ELF-1 (cell line): Measurements from ENCODE around the gene ALK.

Experiments used
- DNase-seq: peaks from one replicate; pipeline ENCODE4 v3.0.0-alpha.2; 2016; ENCODE audit warnings: low read depth, low spot score

Gene ALK

DNA sequence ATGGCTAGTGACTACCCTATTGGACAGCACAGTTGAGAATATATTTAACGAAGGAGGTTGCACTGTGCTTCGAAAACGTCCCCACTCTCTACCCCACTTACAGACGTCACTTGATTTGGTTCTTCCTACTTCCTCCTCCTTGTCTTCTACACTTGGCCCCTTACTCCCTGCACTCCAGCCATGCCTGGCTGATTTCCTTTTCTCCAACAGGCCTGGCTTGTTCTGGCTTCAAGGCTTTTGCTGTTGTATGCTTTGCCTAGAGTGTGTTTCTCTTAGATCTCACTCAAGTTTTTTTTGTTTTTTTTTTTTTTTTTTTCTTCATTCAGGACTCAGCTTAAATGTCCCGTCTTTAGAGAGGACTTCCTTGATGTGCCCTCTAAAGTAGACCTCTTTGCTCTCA, 469.4 kb downstream of the ALK start:
- DNase-seq = no peak

DNA sequence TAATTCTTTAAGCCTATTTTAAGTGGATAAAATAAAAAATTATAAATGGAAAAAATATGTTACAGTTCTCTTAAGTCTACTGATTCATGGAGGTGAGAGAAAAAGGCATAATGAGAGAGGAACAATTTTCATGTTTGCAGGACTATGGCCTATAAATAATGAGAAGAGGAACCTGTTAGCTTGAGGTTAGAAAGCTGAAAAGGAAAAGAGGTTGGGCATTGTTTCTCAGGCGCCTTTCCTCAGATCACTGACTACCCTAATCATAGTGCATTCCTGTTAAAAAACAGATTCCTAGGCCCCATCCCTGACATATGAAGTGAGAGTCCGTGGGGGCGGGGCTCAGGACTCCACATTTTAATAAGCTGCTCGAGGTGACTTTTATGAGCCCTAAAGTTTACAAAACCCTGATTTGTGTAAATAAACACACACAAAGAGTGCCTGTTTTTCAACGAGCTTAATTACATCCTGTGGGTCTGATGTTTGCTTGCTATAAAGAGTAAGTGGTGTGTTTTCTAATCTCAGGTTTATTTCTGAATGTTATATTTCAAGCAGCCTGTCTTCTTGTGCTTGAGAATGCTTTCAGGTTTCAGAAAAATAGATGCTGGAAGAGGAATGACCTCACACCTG, 470.7 kb downstream of the ALK start:
- no peak for DNase-seq

GRCh38 chr2:29449499-29449898, 471.9 kb downstream of the ALK start:
- no peak for DNase-seq

DNA sequence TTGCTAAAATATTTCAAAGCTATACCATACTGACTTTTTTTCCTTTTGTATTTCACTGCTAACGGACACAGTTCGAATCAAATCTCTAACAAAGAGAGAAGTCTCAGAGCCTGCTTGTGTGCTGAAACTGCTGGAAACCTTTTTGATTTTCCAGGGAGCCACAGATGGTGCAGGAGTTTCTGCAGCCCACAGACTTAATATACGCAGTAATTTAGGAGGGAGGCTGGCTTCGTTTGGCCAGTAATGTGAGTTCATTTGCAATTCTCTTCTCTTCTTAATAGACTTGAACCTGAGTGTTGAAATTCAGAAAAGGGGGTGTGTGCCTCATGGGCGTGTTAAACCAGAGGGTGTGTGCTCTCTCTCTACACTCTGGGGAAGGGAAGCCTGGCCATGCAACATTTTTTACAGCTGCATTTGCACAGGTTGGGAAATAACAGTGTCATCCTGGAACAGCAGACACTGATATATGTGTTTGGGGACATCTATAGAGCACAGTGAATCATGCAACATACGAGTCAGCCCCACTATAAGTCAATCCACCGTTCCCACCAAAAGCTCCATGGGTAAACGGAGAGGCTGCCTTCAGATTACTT, 473.2 kb downstream of the ALK start:
- DNase-seq = no peak

GRCh38 chr2:29447513-29447912, 473.9 kb downstream of the ALK start:
- no peak for DNase-seq

- no peak for DNase-seq
Observed at GRCh38 chr2:29446847-29447246, 474.5 kb downstream of the ALK start.

DNA sequence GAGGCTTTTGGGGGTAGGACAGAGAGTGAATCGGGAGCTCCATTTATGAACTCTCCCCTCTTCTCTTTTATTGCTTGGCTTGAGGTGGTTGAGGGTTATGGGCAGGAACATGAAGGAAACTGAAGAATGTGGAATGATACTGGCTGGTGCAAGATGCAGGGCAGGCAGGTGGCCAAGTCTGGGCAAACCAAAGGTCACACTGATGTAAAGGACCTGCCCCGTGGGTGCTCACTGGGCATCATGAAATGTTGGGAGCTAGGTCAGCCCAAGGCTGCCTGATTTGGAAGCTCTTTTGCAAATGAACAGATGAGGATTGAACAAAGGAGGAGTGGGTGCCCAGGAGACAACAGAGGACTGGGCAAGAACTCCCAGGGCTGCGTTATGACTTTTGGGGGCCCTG, 477.2 kb downstream of the ALK start:
- no peak for DNase-seq

GRCh38 chr2:29443627-29444026, 477.8 kb downstream of the ALK start:
- DNase-seq = peak; percentile 15

DNA sequence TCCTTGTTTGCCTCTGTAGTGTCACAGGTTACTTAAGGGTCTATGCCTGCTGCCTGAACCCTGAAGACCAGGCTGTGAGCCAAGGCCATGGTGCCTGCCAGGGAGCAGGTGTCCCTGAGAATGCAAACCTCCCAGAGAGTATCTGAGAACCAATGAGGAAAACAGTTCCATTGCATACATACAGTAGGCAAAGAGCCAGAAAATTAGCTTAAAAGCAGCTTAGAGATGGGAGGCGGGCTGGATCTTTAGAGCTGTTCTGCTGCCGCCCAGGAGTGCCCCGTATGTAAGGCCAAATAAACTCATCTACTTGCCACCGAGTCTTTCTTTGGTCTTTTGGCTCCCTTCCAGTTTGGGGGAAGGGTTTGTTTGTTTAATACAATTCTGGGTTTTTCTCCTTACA, 478.2 kb downstream of the ALK start:
- no peak for DNase-seq

DNA sequence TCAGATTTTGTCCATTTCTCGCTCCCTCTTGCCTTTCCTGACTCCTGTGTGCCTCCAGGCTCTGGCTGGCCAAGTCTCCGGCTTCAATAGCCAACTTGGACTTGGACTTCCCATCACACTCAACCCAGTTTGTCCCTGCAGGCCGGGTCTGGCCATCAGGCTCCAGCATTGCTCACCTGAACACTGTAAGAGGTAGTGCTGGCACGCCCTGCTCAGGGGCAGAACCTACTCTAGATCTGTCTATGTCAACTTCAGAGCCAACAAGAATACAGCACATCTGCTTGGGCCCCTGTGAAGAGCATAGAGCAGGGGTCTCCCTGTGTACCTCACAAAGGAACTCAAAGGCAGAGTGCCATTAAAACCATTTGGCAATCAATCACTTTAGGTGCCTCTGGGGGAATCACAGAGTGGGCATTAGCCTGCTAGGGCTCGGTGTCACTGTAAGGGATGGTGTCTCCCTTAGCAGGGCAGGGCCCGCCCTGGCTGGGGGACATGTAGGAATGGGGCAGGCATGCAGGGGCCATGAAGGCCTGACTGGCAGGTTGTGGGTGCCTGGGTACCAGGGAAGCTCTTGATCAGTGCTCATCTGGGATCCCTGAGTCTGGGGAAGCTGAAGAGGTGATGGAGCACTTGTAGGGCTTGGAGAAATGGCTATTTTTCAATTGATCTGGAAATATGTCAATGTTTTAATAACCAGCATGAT, 480.3 kb downstream of the ALK start:
- no peak for DNase-seq

DNA sequence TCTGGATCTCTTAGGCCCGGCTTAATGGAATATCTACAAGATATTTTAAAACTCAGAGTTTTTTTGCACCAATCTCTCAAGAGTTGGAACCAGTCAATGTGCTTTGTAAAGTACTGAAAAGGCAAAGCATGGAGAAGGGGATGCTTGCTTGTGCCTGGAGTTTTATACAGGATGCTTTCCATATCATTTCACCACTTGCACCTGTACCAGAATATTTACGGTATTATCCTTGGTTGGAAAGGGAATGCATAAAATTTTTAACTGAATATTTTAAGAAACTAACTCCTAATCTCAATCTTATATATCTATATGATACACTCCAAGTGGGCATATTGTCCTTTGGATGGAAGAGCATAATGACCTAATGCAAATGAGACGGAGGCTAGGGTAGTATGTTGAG, 487.5 kb downstream of the ALK start:
- no peak for DNase-seq

DNA sequence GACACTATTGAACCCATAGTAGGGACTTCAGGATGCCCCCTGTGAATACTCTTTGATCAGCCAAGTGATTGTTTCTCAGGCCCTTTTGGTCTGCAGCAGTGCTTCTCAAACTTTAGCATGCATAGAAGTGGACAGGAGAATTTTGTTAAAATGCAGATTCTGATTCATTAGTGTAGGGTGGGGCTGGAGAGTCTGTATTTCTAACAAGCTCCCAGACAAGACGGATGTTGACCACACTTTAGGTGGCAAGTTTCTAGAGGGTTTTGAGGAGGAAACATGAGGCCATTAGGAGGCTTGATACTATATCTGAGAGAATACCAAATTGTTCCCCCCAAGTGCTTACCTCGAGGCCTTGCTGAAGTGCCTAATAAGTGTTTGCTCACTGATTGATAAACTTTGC, 488.3 kb downstream of the ALK start:
- DNase-seq = no peak

DNA sequence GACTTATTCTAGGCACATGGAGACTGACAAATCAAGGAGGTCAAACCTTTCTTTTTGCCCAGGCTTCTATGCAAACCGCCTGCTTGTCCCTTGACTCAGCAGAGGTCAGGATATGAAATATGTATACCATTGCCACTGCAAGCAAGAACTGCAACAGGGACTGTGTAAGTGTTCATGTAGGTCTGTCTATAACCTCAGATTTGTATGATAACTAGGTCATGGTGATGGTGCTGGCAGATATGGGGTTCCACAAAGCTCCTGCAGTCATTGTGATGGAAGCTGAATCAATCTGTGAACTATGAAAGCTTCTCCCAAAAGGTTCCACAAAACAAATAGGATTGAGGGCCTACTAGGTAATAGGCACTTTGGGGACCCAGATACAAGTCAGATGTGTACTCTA, 489.9 kb downstream of the ALK start:
- DNase-seq = no peak

- no peak for DNase-seq
Observed at GRCh38 chr2:29430382-29431112, 490.8 kb downstream of the ALK start.

- DNase-seq = no peak
Observed at GRCh38 chr2:29426354-29426753, 495.0 kb downstream of the ALK start.

- no peak for DNase-seq
Observed at GRCh38 chr2:29425866-29426265, 495.5 kb downstream of the ALK start.

DNA sequence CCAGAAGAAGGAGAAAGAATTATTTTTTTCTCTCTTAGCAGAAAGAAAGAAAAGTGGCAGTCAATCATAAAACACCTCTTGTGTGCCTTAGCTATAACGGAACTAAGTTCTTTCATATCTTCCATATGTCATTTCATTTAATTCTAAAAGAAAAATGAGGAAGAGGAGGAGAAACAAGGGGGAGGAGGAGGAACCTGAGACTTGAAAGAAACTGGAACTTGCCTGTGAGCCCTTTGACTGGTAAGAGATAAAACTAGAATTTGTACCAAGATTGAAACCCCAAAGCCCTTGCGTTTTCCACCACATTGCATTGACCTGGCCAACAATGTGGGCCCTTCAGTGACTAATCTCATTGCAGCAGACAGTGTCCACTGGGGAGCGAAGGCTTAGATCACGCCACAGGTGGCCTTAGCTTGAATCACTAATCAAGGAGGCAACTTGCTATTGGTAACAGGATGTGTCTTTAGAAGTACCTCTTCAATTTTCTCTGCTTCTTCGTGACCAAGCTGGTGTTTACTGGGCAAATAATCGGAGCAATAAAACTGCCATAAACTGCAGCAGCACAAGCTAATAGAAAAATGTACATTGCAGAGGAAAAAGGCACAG, 498.2 kb downstream of the ALK start:
- DNase-seq = no peak

GRCh38 chr2:29420999-29421782, 500.2 kb downstream of the ALK start:
- no peak for DNase-seq

- DNase-seq = no peak
Observed at GRCh38 chr2:29420464-29420863, 500.9 kb downstream of the ALK start.

DNA sequence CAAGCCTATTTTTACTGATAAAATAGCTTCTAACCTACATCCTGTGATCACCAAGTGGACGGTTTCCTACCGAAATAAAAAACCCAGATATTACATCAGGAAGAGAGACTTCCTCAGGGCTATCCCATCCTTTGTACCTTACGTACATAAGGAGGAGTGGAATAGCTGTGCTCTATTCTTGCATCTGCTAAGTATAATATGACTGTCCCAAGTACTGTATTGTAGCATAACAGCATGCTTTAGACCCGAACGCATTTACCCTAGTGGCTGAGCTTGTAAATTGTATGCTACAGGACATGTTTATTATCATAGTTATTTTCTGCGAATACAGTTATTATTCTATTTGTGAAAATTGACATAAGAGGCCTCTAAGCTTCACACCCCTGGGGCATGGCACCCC, 503.8 kb downstream of the ALK start:
- no peak for DNase-seq

GRCh38 chr2:29412197-29412925, 509.0 kb downstream of the ALK start:
- no peak for DNase-seq
